Measurements from ENCODE around the gene PSG2.
"Not testable (repeated sequence)": the region's sequence is repeated elsewhere in the genome, so short reads cannot be mapped to it uniquely, and the experiment has no call there.

The PSG2 gene

DNA sequence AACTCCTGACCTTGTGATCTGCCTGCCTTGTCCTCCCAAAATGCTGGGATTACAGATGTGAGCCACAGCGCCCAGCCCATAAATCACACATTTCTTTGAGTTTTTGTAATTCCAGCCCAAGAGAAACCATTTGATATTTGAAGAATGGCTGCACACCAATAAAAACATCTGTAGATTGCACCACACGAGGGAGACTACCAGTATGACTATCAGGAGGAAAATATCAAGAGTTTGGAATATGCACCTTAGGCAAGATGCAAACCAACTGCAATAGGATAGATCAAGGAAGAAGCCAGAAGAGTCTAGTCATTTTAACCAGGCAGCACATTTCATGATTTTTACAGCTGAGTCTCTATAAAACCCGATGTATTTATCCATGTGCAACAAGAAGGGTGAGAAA is 20.1 kb downstream of the PSG2 start:
- DNase-seq = not testable (repeated sequence)

DNA sequence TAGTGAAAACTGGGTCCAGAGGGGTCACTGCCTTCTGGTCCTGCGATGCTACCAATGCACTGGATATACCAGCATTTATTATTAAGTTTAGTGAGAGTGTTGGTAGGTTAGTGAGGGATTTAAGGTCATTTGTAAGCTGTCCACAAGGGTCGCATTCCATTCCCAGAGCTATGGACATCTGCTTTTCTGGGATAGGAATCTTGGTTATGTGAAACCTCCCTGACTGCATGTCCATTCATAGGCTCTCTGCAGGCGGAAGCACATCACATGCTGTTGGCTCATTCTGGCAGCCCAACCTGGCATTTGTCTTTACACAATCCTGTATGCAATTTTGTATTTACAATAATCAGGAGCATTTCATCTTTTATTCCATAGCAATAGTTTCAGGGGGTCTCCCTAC is 21.2 kb downstream of the PSG2 start:
- DNase-seq = not testable (repeated sequence)

DNA sequence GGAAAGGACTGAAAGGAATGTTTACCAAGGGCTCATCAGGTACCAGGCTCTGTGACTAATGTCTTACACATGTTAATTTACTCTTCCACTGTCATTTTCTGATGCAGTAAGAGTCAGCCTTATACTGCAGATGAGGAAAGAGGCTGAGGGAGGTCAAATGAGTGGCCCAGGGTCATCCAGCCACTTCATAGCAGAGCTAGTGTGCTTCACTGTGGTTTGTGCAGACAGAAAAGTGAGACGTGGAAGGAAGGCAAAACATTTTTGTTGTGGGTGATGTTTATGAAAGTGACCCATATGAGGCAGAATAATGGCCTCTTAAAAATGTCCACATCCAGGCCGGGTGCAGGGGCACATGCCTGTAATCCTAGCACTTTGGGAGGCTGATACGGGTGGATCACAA is 22.2 kb downstream of the PSG2 start:
- not testable (repeated sequence) for DNase-seq

DNA sequence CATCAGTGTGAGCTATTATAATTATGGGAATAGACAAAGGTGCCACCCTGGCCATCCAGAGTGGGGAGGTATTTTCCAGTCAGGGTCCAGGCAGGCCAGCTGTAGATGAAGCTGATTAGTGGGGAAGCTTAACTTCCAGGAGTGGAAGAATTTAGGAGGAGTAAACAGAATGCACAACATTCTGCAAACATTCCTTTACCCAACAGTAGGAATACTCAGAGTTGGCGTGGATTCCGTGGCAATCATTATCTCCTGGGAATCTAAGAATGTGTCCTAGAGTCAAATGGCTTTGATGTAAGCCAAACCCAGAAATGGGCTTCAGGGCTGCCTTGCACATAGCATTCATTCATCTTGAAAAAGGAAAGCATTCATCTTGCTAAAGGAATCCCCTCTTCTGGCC is 23.0 kb downstream of the PSG2 start:
- DNase-seq = not testable (repeated sequence)

DNA sequence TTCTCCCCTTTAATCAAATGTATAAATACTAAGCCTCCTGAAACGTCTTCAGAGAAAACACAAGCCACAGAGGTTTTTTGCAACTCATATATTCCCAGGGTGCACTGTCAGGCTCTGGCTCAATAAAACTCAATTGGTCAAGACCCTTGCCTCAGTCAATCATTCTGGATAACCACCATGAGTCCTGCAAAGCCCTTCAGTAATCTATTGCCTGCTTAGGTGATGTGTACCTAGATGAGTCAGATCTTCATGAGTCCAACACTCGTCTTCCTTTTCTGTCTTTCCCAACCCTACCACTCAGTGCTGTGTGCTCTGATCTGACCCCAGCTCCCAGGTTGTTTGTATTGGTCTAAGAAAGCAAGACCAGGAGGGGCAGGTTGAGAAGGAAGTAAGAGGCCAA is 24.1 kb downstream of the PSG2 start:
- not testable (repeated sequence) for DNase-seq

DNA sequence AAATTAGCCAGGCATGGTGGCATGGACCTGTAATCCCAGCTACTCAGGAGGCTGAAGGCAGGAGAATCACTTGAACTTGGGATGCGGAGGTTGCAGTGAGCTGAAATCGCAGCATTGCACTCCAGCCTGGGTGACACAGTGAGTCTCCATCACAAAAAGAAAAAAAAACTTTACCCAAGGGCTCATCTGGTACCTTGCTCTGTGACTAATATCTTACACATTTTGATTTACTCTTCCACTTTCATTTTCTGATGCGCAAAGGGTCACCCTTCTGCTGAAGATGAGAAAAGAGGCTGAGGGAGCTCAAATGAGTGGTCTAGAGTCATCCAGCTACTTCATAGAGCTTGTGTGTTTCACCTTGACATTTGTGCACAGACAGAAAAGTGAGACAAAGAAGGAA is 34.5 kb downstream of the PSG2 start:
- DNase-seq = not testable (repeated sequence)

DNA sequence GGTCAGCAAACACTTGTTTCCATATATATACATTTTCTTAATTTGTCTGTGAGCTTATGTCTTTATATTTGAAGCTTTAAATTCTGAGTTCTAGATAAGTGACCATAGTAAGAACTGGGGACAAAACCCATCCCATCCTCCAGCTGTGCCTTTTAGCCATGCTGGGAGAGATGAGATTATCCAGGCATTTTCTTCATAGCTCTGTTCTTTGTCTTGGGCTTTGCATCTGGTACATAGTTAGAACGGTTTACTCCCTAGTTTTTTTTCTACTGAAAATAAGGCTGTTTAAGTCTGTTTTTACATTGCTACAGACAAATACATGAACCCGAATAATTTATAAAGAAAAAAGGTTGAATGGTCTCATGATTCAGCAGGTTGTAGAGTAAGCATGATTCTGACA is 35.9 kb downstream of the PSG2 start:
- DNase-seq = not testable (repeated sequence)

DNA sequence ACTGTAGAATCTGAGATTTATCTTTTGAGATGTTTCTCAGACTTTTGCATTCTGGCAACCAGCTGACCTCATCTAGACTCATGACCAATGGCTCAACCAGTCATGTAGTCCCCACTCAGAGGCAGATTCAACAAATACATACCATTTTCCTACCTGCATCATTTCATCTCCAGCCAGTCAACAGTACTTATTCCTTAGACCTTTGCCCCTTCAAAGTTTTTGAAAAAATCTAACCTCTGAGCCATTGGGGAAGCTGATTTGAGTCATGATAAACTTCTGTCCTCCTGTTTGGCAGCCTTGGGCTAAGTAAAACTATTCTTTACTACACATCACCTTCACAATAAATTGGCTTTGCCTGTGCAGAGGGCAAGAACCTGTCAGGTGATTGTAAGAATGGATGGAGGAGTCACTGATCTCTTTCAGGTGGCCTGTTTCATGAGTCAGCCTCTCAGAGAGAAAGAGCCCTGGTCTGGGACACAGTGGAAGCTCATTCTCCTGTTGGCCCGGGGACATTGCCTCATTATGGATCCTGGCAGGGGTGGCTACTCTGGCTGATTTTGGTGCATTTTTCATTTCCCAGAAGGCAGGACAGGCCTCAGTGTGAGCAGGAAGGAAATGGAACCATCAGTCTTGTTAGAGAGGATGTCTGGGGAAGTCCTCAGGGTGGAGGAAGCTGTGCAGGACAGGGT is 38.9 kb downstream of the PSG2 start:
- not testable (repeated sequence) for DNase-seq

DNA sequence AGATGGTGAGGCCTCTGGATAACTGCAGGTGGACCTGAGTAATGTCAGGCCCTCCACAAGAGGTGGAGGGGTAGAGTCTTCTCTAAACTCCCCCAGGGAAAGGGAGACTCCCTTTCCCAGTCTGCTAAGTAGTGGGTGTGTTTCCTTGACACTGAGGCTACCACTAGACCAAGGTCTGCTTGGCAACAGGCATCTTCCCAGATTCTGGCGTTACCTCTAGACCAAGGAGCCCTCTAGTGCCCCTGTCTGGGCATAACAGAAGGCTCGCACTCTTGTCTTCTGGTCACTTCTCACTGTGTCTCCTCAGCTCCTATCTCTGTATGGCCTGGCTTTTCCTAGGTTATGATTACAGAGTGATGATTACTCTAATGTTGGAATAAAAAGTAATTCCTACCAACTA is 50.9 kb downstream of the PSG2 start:
- DNase-seq = peak; percentile 3

DNA sequence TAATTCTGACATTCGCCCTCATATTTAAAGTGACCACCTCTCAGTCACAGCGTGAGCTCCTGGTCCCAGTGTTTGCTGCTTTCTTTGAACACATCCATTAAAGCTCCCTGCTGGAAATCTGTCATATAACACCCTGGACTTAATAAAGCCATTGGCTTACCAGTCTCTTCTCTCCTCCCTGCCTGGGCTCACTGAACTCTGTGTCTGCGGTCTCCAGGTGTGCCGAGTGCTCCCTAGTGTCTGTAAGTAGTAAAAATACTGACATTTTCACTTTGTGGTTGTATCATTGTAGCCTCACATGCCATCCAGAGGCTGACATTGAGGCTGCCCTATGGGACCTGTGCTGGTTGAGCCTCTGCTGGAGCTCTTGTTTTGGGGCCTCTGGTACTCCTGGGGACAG is 53.6 kb downstream of the PSG2 start:
- no peak for DNase-seq

DNA sequence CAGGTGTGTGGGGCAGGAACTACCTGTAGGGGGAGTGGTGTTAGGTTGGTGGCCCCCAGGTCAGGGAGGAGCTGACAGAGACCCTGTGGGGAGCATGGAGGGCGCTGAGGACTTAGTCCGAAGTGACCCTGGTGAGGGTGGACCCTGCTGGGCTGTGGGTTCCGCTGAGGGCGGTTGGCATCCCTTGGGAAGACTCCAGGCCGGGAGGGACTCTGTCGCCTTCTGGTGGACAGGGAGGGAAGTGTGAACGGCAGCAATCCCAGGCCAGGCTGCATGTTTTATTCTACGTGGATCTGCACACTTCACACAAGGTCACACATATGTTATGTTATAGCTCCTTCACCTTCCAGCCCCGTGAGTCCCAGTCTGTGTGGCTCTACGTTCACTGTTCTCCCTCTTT is 54.5 kb downstream of the PSG2 start:
- DNase-seq = not testable (repeated sequence)

DNA sequence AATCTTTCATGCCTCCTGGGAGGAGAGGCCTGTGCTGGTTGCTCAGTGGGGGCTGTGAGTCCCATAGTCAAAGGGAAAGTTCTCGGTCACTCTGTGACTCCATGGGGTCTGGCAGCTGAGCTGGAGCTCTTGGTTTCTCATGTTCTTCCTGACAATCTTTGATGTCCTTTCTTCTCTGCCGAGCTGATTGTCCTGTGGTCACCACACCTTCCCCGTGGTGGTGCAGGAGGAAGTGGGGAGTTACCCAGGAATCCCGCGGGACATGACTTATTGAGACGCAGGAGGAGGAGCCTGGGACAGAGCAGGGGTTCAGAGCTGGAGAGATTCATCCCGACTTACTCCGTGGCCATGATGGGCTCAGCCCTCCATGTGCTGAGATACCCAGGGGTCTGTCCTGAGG is 55.4 kb downstream of the PSG2 start:
- not testable (repeated sequence) for DNase-seq

DNA sequence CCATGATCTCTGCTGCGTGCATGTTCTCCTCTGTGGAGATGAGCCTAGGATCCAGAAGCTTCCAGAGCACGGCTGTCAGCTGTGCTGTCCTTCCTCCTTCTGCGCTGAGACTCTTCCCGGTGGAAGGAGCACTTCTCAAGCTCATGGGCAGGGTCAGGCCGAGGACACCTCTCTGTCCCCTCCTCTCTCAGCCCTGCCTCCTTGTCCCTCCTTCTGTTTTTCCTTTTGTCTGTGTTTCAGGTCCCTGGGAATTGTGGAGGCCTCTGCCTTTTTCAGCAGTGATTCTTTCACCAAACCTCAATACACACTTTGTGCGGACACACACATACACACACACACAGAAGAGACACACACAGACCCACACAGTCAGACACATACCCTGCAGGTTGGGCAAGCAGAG is 56.1 kb downstream of the PSG2 start, which contains the start of gene PSG11:
Gene PSG11 (minus strand): TSS at position 101 of the 400 bp plus-strand sequence. CDS start 97 bp downstream, at position 4.
- DNase-seq = not testable (repeated sequence)

DNA sequence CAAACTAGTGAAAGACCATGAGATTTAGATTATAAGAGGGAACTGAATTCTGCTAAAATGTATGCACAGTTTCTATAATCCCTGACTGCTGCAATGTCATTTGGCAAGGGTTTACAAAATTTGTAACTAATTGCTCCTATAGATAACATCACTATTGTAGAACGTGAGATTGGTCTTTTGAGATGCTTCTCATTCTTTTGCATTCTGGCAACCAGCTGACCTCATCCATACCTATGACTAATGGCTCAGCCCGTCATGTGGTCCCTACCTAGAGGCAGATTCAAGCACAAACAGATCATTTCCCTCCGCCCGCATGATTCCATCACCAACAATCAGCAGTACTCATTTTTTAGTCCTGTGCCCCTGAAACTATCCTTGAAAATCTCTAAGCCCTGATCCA is 60.4 kb downstream of the PSG2 start:
- DNase-seq = not testable (repeated sequence)

DNA sequence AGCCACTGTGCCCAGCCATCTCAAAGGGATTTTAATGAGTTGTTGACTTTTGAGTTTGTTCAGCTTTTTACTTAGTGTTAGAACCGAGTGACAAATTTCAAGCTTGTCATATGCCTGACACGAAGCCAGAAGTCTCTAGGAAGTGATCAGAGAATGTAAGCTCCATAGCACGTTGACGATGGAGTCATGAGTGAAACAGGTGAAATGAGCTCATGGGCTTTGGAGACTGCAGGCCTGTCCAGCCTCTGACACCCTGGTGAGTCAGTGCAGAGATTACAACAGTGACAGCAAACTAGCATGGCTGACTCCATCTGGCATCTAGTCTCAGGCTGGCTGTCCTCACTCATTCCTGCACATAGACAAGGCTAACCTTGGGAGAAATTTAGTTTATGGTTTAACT is 60.9 kb downstream of the PSG2 start:
- DNase-seq = not testable (repeated sequence)

DNA sequence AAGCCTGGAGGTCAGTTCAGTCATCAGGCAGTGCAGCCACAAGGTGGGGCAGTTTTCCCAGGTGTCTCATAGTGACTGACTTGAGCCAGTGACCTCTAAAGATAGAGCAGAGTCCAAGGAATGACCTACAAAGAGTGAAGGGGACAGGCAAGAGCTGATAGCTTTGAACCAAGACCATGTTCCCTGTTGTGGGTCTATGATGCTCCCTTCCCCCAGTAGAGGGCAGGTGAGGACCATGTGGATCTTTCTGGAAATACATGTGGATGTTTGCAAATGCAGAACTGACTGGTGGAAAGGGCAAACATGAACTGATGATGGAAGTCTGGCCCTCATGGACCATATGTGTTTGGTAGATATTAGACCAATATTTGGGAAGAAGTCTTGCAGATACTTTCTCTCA is 62.9 kb downstream of the PSG2 start:
- peak; percentile 3 for DNase-seq

Measured in hematopoietic multipotent progenitor cell treated with erythropoietin and hydrocortisone succinate and interleukin-3 and kit ligand, for 4 days (in vitro differentiated cells).